ENCODE data around the gene DNAJB6. TPM values are rescaled to one million over a fixed set of nuclear protein-coding genes. Genes with fewer than 3 reads are reported as not detected.
"Not testable (repeated sequence)": the region's sequence is repeated elsewhere in the genome, so short reads cannot be mapped to it uniquely, and the experiment has no call there.

Gene DNAJB6
- total RNA-seq, 1 experiment from 2014 or later, result 288 TPM

DNA sequence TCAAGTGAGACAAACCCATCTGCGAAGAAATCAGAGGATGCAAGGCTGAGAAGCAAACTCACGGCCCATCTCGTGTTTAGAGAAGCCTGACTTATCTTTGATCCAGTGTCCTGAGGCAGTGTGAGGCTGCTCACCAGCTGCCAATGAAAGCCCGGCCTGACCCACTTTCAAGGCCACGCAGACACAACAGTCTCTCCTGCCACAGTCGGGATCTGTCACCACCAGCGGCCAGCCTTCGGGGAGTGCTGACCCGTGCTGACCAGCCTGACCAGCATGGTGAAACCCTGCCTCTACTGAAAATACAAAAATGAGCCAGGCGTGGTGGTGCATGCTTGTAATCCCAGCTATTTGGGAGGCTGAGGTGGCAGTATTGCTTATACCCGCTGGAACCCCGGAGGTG is 7.4 kb upstream of the DNAJB6 start:
- Mint-ChIP-seq H3K4me3 (no peak overlapping the region), H3K36me3 (no peaks in the 10 kb centered on the region), H3K27ac (no peak overlapping the region), H3K27me3 (ENCODE audit: low read depth) (no peaks in the 10 kb centered on the region), H3K9me3 (peaks cover 6% of the 10 kb centered on the region), H3K4me1 (peaks cover 9% of the 10 kb centered on the region)
- CTCF ChIA-PET, result interaction anchor here (0.6 to 1.8 kb wide), 6 partner anchors 9 to 922 kb away, joined by 3 to 9 read pairs (median 3); no protein-coding TSS in a partner anchor
- ATAC-seq (no peak), DNase-seq (ENCODE audit: low spot score) (no peak)
- TF ChIP-seq ZBTB21 (CRISPR knock-in tag; IDR thresholded peaks at IDR 0.05; ENCODE audit: borderline replicate concordance) (no peak), HMGA2 (CRISPR knock-in tag; IDR thresholded peaks at IDR 0.05) (no peak), CREM (CRISPR knock-in tag; IDR thresholded peaks at IDR 0.05) (no peak), TCF7 (CRISPR knock-in tag; IDR thresholded peaks at IDR 0.05; ENCODE audit: low read depth) (no peak), ATF3 (CRISPR knock-in tag; conservative IDR thresholded peaks at IDR 0.05) (no peak), ESRRA (CRISPR knock-in tag; IDR thresholded peaks at IDR 0.05; ENCODE audit: borderline replicate concordance) (no peak), JAZF1 (CRISPR knock-in tag; IDR thresholded peaks at IDR 0.05) (no peak), EMX1 (CRISPR knock-in tag; IDR thresholded peaks at IDR 0.05) (no peak), RORB (CRISPR knock-in tag; IDR thresholded peaks at IDR 0.05) (no peak)
- TF ChIP-seq, protein P1, sequence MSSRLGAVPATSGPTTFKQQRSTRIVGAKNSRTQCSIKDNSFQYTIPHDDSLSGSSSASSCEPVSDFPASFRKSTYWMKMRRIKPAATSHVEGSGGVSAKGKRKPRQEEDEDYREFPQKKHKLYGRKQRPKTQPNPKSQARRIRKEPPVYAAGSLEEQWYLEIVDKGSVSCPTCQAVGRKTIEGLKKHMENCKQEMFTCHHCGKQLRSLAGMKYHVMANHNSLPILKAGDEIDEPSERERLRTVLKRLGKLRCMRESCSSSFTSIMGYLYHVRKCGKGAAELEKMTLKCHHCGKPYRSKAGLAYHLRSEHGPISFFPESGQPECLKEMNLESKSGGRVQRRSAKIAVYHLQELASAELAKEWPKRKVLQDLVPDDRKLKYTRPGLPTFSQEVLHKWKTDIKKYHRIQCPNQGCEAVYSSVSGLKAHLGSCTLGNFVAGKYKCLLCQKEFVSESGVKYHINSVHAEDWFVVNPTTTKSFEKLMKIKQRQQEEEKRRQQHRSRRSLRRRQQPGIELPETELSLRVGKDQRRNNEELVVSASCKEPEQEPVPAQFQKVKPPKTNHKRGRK (CRISPR knock-in tag; IDR thresholded peaks at IDR 0.05; ENCODE audit: borderline replicate concordance), result no peak
- POLR2A ChIA-PET, result interaction anchor here (1.5 kb wide), 1 partner anchor 9 kb away, joined by 3 read pairs; no protein-coding TSS in a partner anchor

GRCh38 chr7:157330567-157330966 is 6.2 kb upstream of the DNAJB6 start:
- H3K27me3 Mint-ChIP-seq (ENCODE audit: low read depth); POLR2A ChIA-PET; H3K36me3 Mint-ChIP-seq; H3K4me3 Mint-ChIP-seq; ATAC-seq; H3K27ac Mint-ChIP-seq; H3K9me3 Mint-ChIP-seq; DNase-seq (ENCODE audit: low spot score): not testable (repeated sequence)
- CTCF ChIA-PET, result interaction anchor here (0.6 to 1.1 kb wide), 2 partner anchors 9 to 11 kb away, joined by 3 read pairs; no protein-coding TSS in a partner anchor
- H3K4me1 Mint-ChIP-seq, result peaks cover 18% of the 10 kb centered on the region

DNA sequence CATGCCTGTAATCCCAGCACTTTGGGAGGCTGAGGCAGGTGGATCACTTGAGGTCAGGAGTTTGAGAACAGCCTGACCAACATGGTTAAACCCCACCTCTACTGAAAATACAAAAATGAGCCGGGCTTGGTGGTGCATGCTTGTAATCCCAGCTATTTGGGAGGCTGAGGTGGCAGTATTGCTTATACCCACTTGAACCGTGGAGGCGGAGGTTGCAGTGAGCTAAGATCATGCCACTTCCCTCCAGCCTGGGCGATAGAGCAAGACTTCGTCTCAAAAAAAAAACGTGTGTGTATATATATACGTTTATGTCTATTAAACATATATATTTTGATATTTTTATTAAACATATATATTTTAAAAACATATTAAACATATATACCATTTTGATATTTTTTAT is 5.8 kb upstream of the DNAJB6 start:
- POLR2A ChIA-PET; DNase-seq (ENCODE audit: low spot score); H3K27ac Mint-ChIP-seq; H3K36me3 Mint-ChIP-seq; H3K27me3 Mint-ChIP-seq (ENCODE audit: low read depth); H3K9me3 Mint-ChIP-seq; ATAC-seq; H3K4me3 Mint-ChIP-seq: not testable (repeated sequence)
- peaks cover 23% of the 10 kb centered on the region for H3K4me1 Mint-ChIP-seq
- peak; percentile 18; the same call in 1 of the 2 replicates for TF ChIP-seq HMGA2 (CRISPR knock-in tag; IDR thresholded peaks at IDR 0.05)
- CTCF ChIA-PET, result interaction anchor here (1.1 kb wide), 1 partner anchor 8 kb away, joined by 3 read pairs; no protein-coding TSS in a partner anchor

DNA sequence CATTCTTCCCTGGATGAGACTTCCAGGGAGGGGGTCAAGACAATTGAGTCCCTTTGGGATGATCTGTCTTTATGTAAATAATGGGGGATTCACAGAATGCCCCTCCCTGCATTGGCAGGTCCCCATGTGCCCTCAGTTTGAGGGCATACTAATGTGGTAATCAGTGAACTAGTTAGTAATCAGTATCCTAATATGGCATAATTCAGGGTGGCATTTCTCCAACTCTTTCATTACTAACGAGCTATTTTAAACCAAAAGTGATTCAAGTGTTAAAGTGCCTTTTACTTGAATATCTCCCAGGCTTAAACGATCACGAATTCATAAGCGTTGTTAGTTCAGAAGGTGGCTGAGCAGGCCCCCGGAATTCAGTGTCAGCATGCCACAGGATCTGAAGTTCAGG is 1.6 kb upstream of the DNAJB6 start:
- ChIA-PET CTCF (interaction anchor here (2.0 kb wide), 1 partner anchor 10 kb away, joined by 7 read pairs; no protein-coding TSS in a partner anchor), POLR2A (interaction anchor here (2.9 kb wide), 1 partner anchor 15 kb away, joined by 12 read pairs; no protein-coding TSS in a partner anchor)
- no peak for DNase-seq (ENCODE audit: low spot score)
- Mint-ChIP-seq H3K27ac (peak overlapping the region; percentile 92), H3K4me1 (peaks cover 36% of the 10 kb centered on the region), H3K4me3 (peak overlapping the region; percentile 88), H3K36me3 (peaks cover 24% of the 10 kb centered on the region), H3K27me3 (ENCODE audit: low read depth) (no peaks in the 10 kb centered on the region; the same call in 1 of the 2 replicates), H3K9me3 (no peaks in the 10 kb centered on the region)
- ATAC-seq, result no peak
- TF ChIP-seq ESRRA (CRISPR knock-in tag; IDR thresholded peaks at IDR 0.05; ENCODE audit: borderline replicate concordance) (no peak), MYBL2 (CRISPR knock-in tag; IDR thresholded peaks at IDR 0.05) (no peak), ZNF232 (CRISPR knock-in tag; IDR thresholded peaks at IDR 0.05) (no peak), TP53 (CRISPR knock-in tag; IDR thresholded peaks at IDR 0.05) (no peak), E2F5 (CRISPR knock-in tag; IDR thresholded peaks at IDR 0.05) (no peak), CREM (CRISPR knock-in tag; IDR thresholded peaks at IDR 0.05) (no peak), GABPB1 (CRISPR knock-in tag; IDR thresholded peaks at IDR 0.05) (no peak), RORB (CRISPR knock-in tag; IDR thresholded peaks at IDR 0.05) (no peak), GRHL2 (CRISPR knock-in tag; IDR thresholded peaks at IDR 0.05; ENCODE audit: insufficient replicate concordance, severe bottlenecking) (no peak), ZNF219 (CRISPR knock-in tag; IDR thresholded peaks at IDR 0.05; ENCODE audit: borderline replicate concordance) (no peak)
- TF ChIP-seq, protein P2, sequence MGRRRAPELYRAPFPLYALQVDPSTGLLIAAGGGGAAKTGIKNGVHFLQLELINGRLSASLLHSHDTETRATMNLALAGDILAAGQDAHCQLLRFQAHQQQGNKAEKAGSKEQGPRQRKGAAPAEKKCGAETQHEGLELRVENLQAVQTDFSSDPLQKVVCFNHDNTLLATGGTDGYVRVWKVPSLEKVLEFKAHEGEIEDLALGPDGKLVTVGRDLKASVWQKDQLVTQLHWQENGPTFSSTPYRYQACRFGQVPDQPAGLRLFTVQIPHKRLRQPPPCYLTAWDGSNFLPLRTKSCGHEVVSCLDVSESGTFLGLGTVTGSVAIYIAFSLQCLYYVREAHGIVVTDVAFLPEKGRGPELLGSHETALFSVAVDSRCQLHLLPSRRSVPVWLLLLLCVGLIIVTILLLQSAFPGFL (CRISPR knock-in tag; IDR thresholded peaks at IDR 0.05; ENCODE audit: borderline replicate concordance), result no peak
- TF ChIP-seq, protein P3, sequence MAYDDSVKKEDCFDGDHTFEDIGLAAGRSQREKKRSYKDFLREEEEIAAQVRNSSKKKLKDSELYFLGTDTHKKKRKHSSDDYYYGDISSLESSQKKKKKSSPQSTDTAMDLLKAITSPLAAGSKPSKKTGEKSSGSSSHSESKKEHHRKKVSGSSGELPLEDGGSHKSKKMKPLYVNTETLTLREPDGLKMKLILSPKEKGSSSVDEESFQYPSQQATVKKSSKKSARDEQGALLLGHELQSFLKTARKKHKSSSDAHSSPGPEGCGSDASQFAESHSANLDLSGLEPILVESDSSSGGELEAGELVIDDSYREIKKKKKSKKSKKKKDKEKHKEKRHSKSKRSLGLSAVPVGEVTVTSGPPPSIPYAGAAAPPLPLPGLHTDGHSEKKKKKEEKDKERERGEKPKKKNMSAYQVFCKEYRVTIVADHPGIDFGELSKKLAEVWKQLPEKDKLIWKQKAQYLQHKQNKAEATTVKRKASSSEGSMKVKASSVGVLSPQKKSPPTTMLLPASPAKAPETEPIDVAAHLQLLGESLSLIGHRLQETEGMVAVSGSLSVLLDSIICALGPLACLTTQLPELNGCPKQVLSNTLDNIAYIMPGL (CRISPR knock-in tag; IDR thresholded peaks at IDR 0.05), result no peak
- TF ChIP-seq, protein P4, sequence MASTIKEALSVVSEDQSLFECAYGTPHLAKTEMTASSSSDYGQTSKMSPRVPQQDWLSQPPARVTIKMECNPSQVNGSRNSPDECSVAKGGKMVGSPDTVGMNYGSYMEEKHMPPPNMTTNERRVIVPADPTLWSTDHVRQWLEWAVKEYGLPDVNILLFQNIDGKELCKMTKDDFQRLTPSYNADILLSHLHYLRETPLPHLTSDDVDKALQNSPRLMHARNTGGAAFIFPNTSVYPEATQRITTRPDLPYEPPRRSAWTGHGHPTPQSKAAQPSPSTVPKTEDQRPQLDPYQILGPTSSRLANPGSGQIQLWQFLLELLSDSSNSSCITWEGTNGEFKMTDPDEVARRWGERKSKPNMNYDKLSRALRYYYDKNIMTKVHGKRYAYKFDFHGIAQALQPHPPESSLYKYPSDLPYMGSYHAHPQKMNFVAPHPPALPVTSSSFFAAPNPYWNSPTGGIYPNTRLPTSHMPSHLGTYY (CRISPR knock-in tag; IDR thresholded peaks at IDR 0.05), result no peak

Data from WTC11 (cell line).